DOHH2 (cell line): Measurements from ENCODE around the gene REEP3.

Experiments
- H3F3A ChIP-seq: fragments of 200-600 bp; sonication (generic), shearing (Covaris generic); 2 replicates; pipeline ENCODE4 v1.6.0; 2016; ENCODE audit warnings: antibody characterized with exemption, mild to moderate bottlenecking; ENCODE audit not compliant: control insufficient read depth, insufficient read depth
- H3K27ac ChIP-seq: fragments of 200-600 bp; sonication (generic); 2 replicates; pipeline ENCODE4 v1.5.1; 2014; ENCODE audit warnings: low read depth, mild to moderate bottlenecking, low read length, moderate library complexity
- H3K27me3 ChIP-seq: fragments of 200-600 bp; sonication (generic); 2 replicates; pipeline ENCODE4 v1.6.1; 2014; ENCODE audit warnings: mild to moderate bottlenecking, low read length, mixed read lengths; ENCODE audit not compliant: control insufficient read depth
- H3K36me3 ChIP-seq: fragments of 200-600 bp; sonication (generic); 2 replicates; pipeline ENCODE4 v1.6.1; 2014; ENCODE audit warnings: mild to moderate bottlenecking, low read length, moderate library complexity, mixed read lengths; ENCODE audit not compliant: control insufficient read depth
- H3K4me1 ChIP-seq: fragments of 200-600 bp; sonication (generic); 2 replicates; pipeline ENCODE4 v1.6.1; 2014; ENCODE audit warnings: mild to moderate bottlenecking, low read length, mixed read lengths; ENCODE audit not compliant: control insufficient read depth
- H3K4me2 ChIP-seq: fragments of 200-600 bp; sonication (generic); 2 replicates; pipeline ENCODE4 v1.6.0; 2014; ENCODE audit warnings: mild to moderate bottlenecking, low read length, moderate library complexity
- H3K4me3 ChIP-seq: fragments of 200-600 bp; sonication (generic); 2 replicates; pipeline ENCODE4 v1.5.1; 2014; ENCODE audit warnings: mild to moderate bottlenecking, low read length, mixed read lengths
- H3K79me2 ChIP-seq: fragments of 200-600 bp; sonication (generic); 2 replicates; pipeline ENCODE4 v1.6.1; 2014; ENCODE audit warnings: mild to moderate bottlenecking, low read length, mixed read lengths; ENCODE audit not compliant: control insufficient read depth
- H3K9me2 ChIP-seq: fragments of 200-600 bp; sonication (generic); replicated peaks from 2 replicates; pipeline ENCODE4 v1.6.1; 2014; ENCODE audit warnings: mild to moderate bottlenecking, low read length, mixed read lengths; ENCODE audit not compliant: control insufficient read depth
- H3K9me3 ChIP-seq: fragments of 200-600 bp; sonication (generic); 2 replicates; pipeline ENCODE4 v1.6.1; 2014; ENCODE audit warnings: antibody characterized with exemption, low read length, mixed read lengths; ENCODE audit not compliant: control insufficient read depth, insufficient read depth
- H4K20me1 ChIP-seq: fragments of 200-600 bp; sonication (generic); 2 replicates; pipeline ENCODE4 v1.6.0; 2014; ENCODE audit warnings: low read depth, mild to moderate bottlenecking, antibody characterized with exemption, low read length, moderate library complexity; ENCODE audit not compliant: control insufficient read depth, insufficient read depth
- CTCF ChIP-seq: fragments of 200-600 bp; sonication (generic); IDR thresholded peaks from one replicate; pipeline ENCODE4 v1.5.1; 2014; ENCODE audit warnings: antibody characterized with exemption, mild to moderate bottlenecking, low read depth, low read length; ENCODE audit not compliant: poor library complexity, severe bottlenecking
- EZH2phosphoT487 ChIP-seq: fragments of 200-600 bp; sonication (generic); IDR thresholded peaks from 2 replicates; pipeline ENCODE4 v1.6.1; 2017; ENCODE audit warnings: borderline replicate concordance, mild to moderate bottlenecking, antibody characterized with exemption, low read length, moderate library complexity, mixed read lengths

REEP3 gene

GRCh38 chr10:63530409-63530808 lies 9.2 kb downstream of the REEP3 start:
- peaks cover 38% of the 10 kb centered on the region for H3K79me2 ChIP-seq
- no peak overlapping the region for H3K27ac ChIP-seq

GRCh38 chr10:63534723-63535122 lies 13.5 kb downstream of the REEP3 start:
- H3K4me2 ChIP-seq, result no peak overlapping the region
- H3K36me3 ChIP-seq, result no peaks in the 10 kb centered on the region
- H3K4me1 ChIP-seq, result no peaks in the 10 kb centered on the region
- H3K27ac ChIP-seq, result no peak overlapping the region
- H3K79me2 ChIP-seq, result peaks cover 15% of the 10 kb centered on the region
- no peak for TF ChIP-seq CTCF
- no peak for TF ChIP-seq EZH2phosphoT487
- H3K9me2 ChIP-seq, result no peaks in the 10 kb centered on the region
- no peaks in the 10 kb centered on the region for H4K20me1 ChIP-seq
- H3K4me3 ChIP-seq, result no peak overlapping the region
- H3F3A ChIP-seq, result no peaks in the 10 kb centered on the region
- H3K27me3 ChIP-seq, result no peaks in the 10 kb centered on the region
- no peaks in the 10 kb centered on the region for H3K9me3 ChIP-seq

More at GRCh38 chr10:63530409-63530808, 9.2 kb downstream of the REEP3 start:
- H3F3A ChIP-seq, result no peaks in the 10 kb centered on the region
- H4K20me1 ChIP-seq, result no peaks in the 10 kb centered on the region
- H3K36me3 ChIP-seq, result peaks cover 2% of the 10 kb centered on the region; the same call in 1 of the 2 replicates
- H3K4me2 ChIP-seq, result no peak overlapping the region
- no peak overlapping the region for H3K4me3 ChIP-seq
- H3K9me3 ChIP-seq, result no peaks in the 10 kb centered on the region
- H3K9me2 ChIP-seq, result no peaks in the 10 kb centered on the region
- no peaks in the 10 kb centered on the region for H3K27me3 ChIP-seq
- peaks cover 7% of the 10 kb centered on the region for H3K4me1 ChIP-seq
- TF ChIP-seq CTCF, result no peak
- TF ChIP-seq EZH2phosphoT487, result no peak

GRCh38 chr10:63536698-63537097 lies 15.5 kb downstream of the REEP3 start:
- Histone ChIP-seq H3K4me2 (no peak overlapping the region), H3K9me3 (no peaks in the 10 kb centered on the region), H3K36me3 (no peaks in the 10 kb centered on the region), H3K9me2 (no peaks in the 10 kb centered on the region), H3K4me1 (no peaks in the 10 kb centered on the region), H3K79me2 (peaks cover 8% of the 10 kb centered on the region), H3F3A (0 out of 2 replicates have a peak, but pooled peaks cover 3% of the 10 kb centered on the region), H3K27me3 (no peaks in the 10 kb centered on the region), H3K27ac (no peak overlapping the region), H4K20me1 (no peaks in the 10 kb centered on the region), H3K4me3 (no peak overlapping the region)
- no peak for TF ChIP-seq EZH2phosphoT487
- no peak for TF ChIP-seq CTCF

- no peaks in the 10 kb centered on the region for H3K4me1 ChIP-seq
- H4K20me1 ChIP-seq, result no peaks in the 10 kb centered on the region
- H3K27ac ChIP-seq, result no peak overlapping the region
- H3K9me3 ChIP-seq, result no peaks in the 10 kb centered on the region
- peaks cover 8% of the 10 kb centered on the region for H3K79me2 ChIP-seq
- H3K4me3 ChIP-seq, result no peak overlapping the region
- no peak overlapping the region for H3K4me2 ChIP-seq
- no peaks in the 10 kb centered on the region for H3K36me3 ChIP-seq
- no peaks in the 10 kb centered on the region for H3K9me2 ChIP-seq
- TF ChIP-seq CTCF, result no peak
- no peak for TF ChIP-seq EZH2phosphoT487
- 0 out of 2 replicates have a peak, but pooled peaks cover 3% of the 10 kb centered on the region for H3F3A ChIP-seq
- H3K27me3 ChIP-seq, result no peaks in the 10 kb centered on the region
Observed at GRCh38 chr10:63537536-63537935, 16.3 kb downstream of the REEP3 start.
